HepG2 (cell line): Measurements from ENCODE around the gene ANKRD39. TPM values are rescaled to one million over a fixed set of nuclear protein-coding genes. Genes with fewer than 3 reads are reported as not detected.
A peak's percentile ranks its signal among the peaks of the same experiment; 100 is the strongest.

ENCODE experiments used
- ATAC-seq: fragments of 200-7000 bp; cut with Tn5 transposase; 3 replicates; pipeline ENCODE4 v1.9.1; 2020; ENCODE audit warnings: mild to moderate bottlenecking, moderate library complexity
- BruUV-seq: library from RNA; stranded (reverse); fragments of 400-500 nt; replicated peaks from 2 replicates; lab custom pipeline; 2021; lab: Mats Ljungman, UMichigan
- CTCF ChIA-PET: fragments of 300-600 bp; formaldehyde crosslinking; extraction: SDS; loops from one replicate; lab custom pipeline; 2021; ENCODE audit warnings: low total read pairs, inconsistent platforms, low intra/inter-chr PET ratio; lab: Yijun Ruan, JAX
- POLR2A ChIA-PET: fragments of 350-600 bp; sonication (Branson Sonifier 250); formaldehyde crosslinking; loops from one replicate; lab custom pipeline; 2020; ENCODE audit warnings: antibody characterized with exemption, inconsistent platforms; lab: Yijun Ruan, JAX
- DNase-seq: peaks from one replicate; pipeline ENCODE4 v3.0.0-alpha.2; 2015; ENCODE audit warnings: low spot score
- FAIRE-seq: peaks from 3 replicates; lab custom pipeline; 2011; peaks lifted over from hg19 to GRCh38; lab: Jason Lieb, UNC
- H2AFZ ChIP-seq: one replicate; pipeline ENCODE4 v1.6.1; 2011; ENCODE audit warnings: low read length, inconsistent platforms
- H3K27ac ChIP-seq: fragments of 300-600 bp; 3 replicates; pipeline ENCODE4 v1.8.0; 2011; ENCODE audit warnings: mixed run types, mild to moderate bottlenecking, mixed read lengths, low read length, inconsistent platforms; ENCODE audit not compliant: insufficient read depth; ENCODE audit errors: extremely low read length
- H3K27me3 ChIP-seq, 2 experiments: fragments of 200-600 bp in 1 of 2; 2 replicates in 1 of 2; 3 replicates in 1 of 2; pipeline versions ENCODE4 v1.6.0 to v1.8.0; 2011; ENCODE audit warnings: low read length in 2 of 2, mild to moderate bottlenecking in 2 of 2, moderate library complexity in 2 of 2, inconsistent platforms in 1 of 2; ENCODE audit not compliant: insufficient read depth in 2 of 2, control insufficient read depth in 1 of 2
- H3K36me3 ChIP-seq, 2 experiments: fragments of 200-600 bp in 1 of 2; replicated peaks in 1 of 2; 2 replicates in 1 of 2; 3 replicates in 1 of 2; pipeline versions ENCODE4 v1.5.1 to v1.8.0; 2011; ENCODE audit warnings: low read length in 2 of 2, inconsistent platforms in 1 of 2; ENCODE audit not compliant: insufficient read depth in 2 of 2, control insufficient read depth in 1 of 2
- H3K4me1 ChIP-seq: 2 replicates; pipeline ENCODE4 v1.5.1; 2012; ENCODE audit warnings: low read length, inconsistent platforms; ENCODE audit not compliant: insufficient read depth
- H3K4me2 ChIP-seq: 2 replicates; pipeline ENCODE4 v1.6.0; 2011; ENCODE audit warnings: low read depth, low read length, inconsistent platforms
- H3K4me3 ChIP-seq, 3 experiments: fragments of 200-600 bp in 1 of 3; sonication (generic), shearing (Covaris generic) in 1 of 3; replicated peaks in 1 of 3; 2 replicates each; pipeline ENCODE4 v1.5.1; 2011 to 2016; ENCODE audit warnings: low read length in 3 of 3, inconsistent platforms in 2 of 3, low read depth in 2 of 3, mild to moderate bottlenecking in 2 of 3, control low read depth in 1 of 3, mixed read lengths in 1 of 3; ENCODE audit not compliant: insufficient read depth in 1 of 3
- H3K79me2 ChIP-seq: one replicate; pipeline ENCODE4 v1.6.1; 2011; ENCODE audit warnings: low read length, inconsistent platforms; ENCODE audit not compliant: insufficient read depth
- H3K9ac ChIP-seq: 2 replicates; pipeline ENCODE4 v1.6.0; 2011; ENCODE audit warnings: mild to moderate bottlenecking, low read depth, low read length, inconsistent platforms; ENCODE audit not compliant: insufficient read depth
- H3K9me3 ChIP-seq: 2 replicates; pipeline ENCODE4 v1.5.1; 2012; ENCODE audit warnings: mild to moderate bottlenecking, low read length
- H4K20me1 ChIP-seq: 2 replicates; pipeline ENCODE4 v1.6.0; 2011; ENCODE audit warnings: inconsistent platforms, mild to moderate bottlenecking, low read length, moderate library complexity; ENCODE audit not compliant: insufficient read depth
- CHD4 ChIP-seq: fragments of 200-600 bp; sonication (generic); IDR thresholded peaks from 2 replicates; pipeline ENCODE4 v1.7.0; 2017; ENCODE audit warnings: mild to moderate bottlenecking, low read length, borderline replicate concordance
- ELK4 ChIP-seq: sonication (generic); formaldehyde crosslinking; IDR thresholded peaks from 2 replicates; pipeline ENCODE4 v1.9.0; 2021; ENCODE audit warnings: missing genetic modification reagents, borderline replicate concordance
- JDP2 ChIP-seq: sonication (generic); formaldehyde crosslinking; IDR thresholded peaks from 2 replicates; pipeline ENCODE4 v1.8.1; 2022; ENCODE audit warnings: missing genetic modification reagents, borderline replicate concordance
- MXI1 ChIP-seq: IDR thresholded peaks from 3 replicates; pipeline ENCODE4 v1.6.1; 2012; ENCODE audit warnings: low read depth, low read length, inconsistent platforms, borderline replicate concordance
- NR2F6 ChIP-seq, 2 experiments: IDR thresholded peaks; 2 replicates each; pipeline ENCODE4 v1.6.1; 2016; ENCODE audit warnings: antibody characterized with exemption in 1 of 2, mild to moderate bottlenecking in 1 of 2
- PHF5A ChIP-seq: IDR thresholded peaks from one replicate; pipeline ENCODE4 v1.6.1; 2018; ENCODE audit warnings: low read depth, missing genetic modification reagents; ENCODE audit not compliant: unreplicated experiment
- PRMT3 ChIP-seq: sonication (generic); formaldehyde crosslinking; IDR thresholded peaks from 2 replicates; pipeline ENCODE4 v1.8.1; 2022; ENCODE audit warnings: low read depth, mild to moderate bottlenecking, moderate library complexity, missing genetic modification reagents, borderline replicate concordance
- RXRA ChIP-seq: sonication (generic); formaldehyde crosslinking; IDR thresholded peaks from 2 replicates; pipeline ENCODE4 v1.5.1; 2020; ENCODE audit warnings: missing genetic modification reagents
- SPEN ChIP-seq: sonication (generic); formaldehyde crosslinking; IDR thresholded peaks from 2 replicates; pipeline ENCODE4 v1.5.1; 2020; ENCODE audit warnings: low read depth, mild to moderate bottlenecking, missing genetic modification reagents
- YY1 ChIP-seq: IDR thresholded peaks from 2 replicates; pipeline ENCODE4 v1.6.1; 2011; ENCODE audit warnings: low read length, low read depth, moderate library complexity, mild to moderate bottlenecking; ENCODE audit not compliant: insufficient read depth, insufficient replicate concordance
- ZFP36 ChIP-seq: fragments of 150-350 bp; IDR thresholded peaks from 2 replicates; pipeline ENCODE4 v1.6.1; 2018; ENCODE audit warnings: borderline replicate concordance, low read length, low read depth; ENCODE audit not compliant: partially characterized antibody
- ZNF124 ChIP-seq: sonication (generic); formaldehyde crosslinking; IDR thresholded peaks from 2 replicates; pipeline ENCODE4 v1.4.0; 2020; ENCODE audit warnings: missing genetic modification reagents
- ZNF530 ChIP-seq: sonication (generic); formaldehyde crosslinking; IDR thresholded peaks from 2 replicates; pipeline ENCODE4 v1.5.0; 2020; ENCODE audit warnings: low read depth, mild to moderate bottlenecking, missing genetic modification reagents
- ZNF7 ChIP-seq: IDR thresholded peaks from 2 replicates; pipeline ENCODE4 v1.6.1; 2016; ENCODE audit warnings: missing biosample characterization, missing genetic modification reagents
- ZNF772 ChIP-seq: sonication (generic); formaldehyde crosslinking; IDR thresholded peaks from 2 replicates; pipeline ENCODE4 v1.5.0; 2020; ENCODE audit warnings: mild to moderate bottlenecking, missing genetic modification reagents
- WGBS: methylation state at CpG from one replicate; pipeline ENCODE4 v1.1.6; 2017; ENCODE audit warnings: low lambda C conversion rate; 5-methylcytosine and 5-hydroxymethylcytosine counted together
- in situ Hi-C: cut with HindIII; loops from 2 replicates; pipeline ENCODE4 v1.10.0; 2017; ENCODE audit warnings: low pct_unique_long_range_greater_than_20kb; ENCODE audit not compliant: extremely low pct_ligation_motif_present
- intact Hi-C: fragments of 100-400 bp; cut with micrococcal nuclease; formaldehyde crosslinking; loops from one replicate; pipeline ENCODE4 v1.10.0; 2022; ENCODE audit not compliant: unreplicated experiment
- polyA plus RNA-seq, 8 experiments: library from polyadenylated mRNA; depleted of rRNA in 3 of 8; stranded (reverse) in 7 of 8; unstranded in 1 of 8; fragments of >200 nt; fragmentation: Illumina TruSeq in 4 of 8; extraction: Trizol in 4 of 8; gene quantifications; 2 replicates each; pipeline versions ENCODE4 v1.2.1 to v1.2.3, GENCODE V29; 2011 to 2016; ENCODE audit warnings: low read depth in 4 of 8, missing spikeins in 1 of 8, mixed read lengths in 1 of 8; ENCODE audit not compliant: insufficient read depth in 1 of 8
- total RNA-seq, 5 experiments: library from RNA; depleted of rRNA; stranded (reverse); fragments of >200 nt; fragmentation: Illumina TruSeq; extraction: Trizol; gene quantifications; 2 replicates each; pipeline ENCODE4 v1.2.3, GENCODE V29; 2016; ENCODE audit warnings: low read depth in 1 of 5
- TF ChIP-seq, protein P1 (sequence below): sonication (generic); formaldehyde crosslinking; conservative IDR thresholded peaks from 2 replicates; pipeline ENCODE4 v1.8.1; 2023; ENCODE audit warnings: missing genetic modification reagents
- TF ChIP-seq, protein P2 (sequence below): sonication (generic); formaldehyde crosslinking; IDR thresholded peaks from 2 replicates; pipeline ENCODE4 v1.4.0; 2020; ENCODE audit warnings: mild to moderate bottlenecking, missing genetic modification reagents

ANKRD39 gene
- total and polyA plus RNA-seq, 2 of the 13 experiments (the other 11 are each of a cell fraction or from before 2014, with no cell fraction given): 23.2 to 24.8 TPM

DNA sequence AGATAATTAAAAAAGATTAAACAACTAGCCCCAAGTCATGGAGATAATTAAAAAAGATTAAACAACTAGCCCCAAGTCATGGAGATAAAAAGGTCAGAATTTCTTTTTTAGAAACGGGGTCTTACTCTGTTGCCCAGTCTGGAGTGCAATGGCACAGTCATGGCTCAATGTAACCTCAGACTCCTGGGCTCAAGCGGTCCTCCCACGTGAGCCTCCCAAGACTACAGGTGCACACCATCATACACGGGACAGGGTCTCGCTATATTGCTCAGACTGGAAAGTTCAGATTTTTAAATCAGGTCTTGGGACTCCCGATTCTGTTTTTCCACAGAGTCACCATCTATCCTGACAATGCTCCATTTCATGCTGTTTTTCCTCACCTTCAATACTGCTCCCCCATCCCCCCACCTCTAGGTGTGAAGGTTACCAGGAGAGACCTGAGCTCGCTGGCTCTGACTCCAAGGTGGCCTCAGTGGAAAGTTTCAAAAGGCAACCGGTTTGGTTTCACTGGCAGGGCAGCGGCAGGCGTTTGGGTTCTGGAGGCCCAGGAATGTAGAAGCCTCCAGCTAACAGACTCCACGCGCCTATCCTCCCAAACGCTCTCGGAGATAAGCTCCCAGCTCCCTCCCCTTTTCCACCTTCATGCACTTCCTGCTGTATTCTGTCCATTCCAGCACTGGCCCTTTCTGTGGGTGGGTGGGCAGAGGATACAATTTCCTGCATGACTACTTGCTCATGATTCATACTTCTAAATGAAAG is 15.0 kb upstream of the ANKRD39 start:
- DNase-seq (no peak), ATAC-seq (no peak), FAIRE-seq (no peak)
- Histone ChIP-seq H2AFZ (no peak overlapping the region), H4K20me1 (no peaks in the 10 kb centered on the region), H3K36me3 (no peaks in the 10 kb centered on the region), H3K79me2 (peaks cover 7% of the 10 kb centered on the region), H3K4me3 (no peak overlapping the region), H3K27ac (no peak overlapping the region), H3K4me1 (peaks cover 18% of the 10 kb centered on the region), H3K27me3 (peaks cover 20 to 61% of the 10 kb centered on the region in 2 experiments), H3K4me2 (peak overlapping the region; percentile 1; the same call in 1 of the 2 replicates), H3K9ac (no peak overlapping the region), H3K9me3 (no peaks in the 10 kb centered on the region)
- ChIA-PET POLR2A (interaction anchor here (0.7 to 3.1 kb wide), 3 partner anchors 11 to 93 kb away, joined by 3 to 17 read pairs (median 3); partner anchors contain the start of gene ANKRD39), CTCF (no interaction called here)
- BruUV-seq: no TSS peak
- intact Hi-C loops (no loop called here), in situ Hi-C loops (no loop called here)
- WGBS: 29% methylated on average over 14 of the region's 14 CpGs
- TF ChIP-seq, protein P1, sequence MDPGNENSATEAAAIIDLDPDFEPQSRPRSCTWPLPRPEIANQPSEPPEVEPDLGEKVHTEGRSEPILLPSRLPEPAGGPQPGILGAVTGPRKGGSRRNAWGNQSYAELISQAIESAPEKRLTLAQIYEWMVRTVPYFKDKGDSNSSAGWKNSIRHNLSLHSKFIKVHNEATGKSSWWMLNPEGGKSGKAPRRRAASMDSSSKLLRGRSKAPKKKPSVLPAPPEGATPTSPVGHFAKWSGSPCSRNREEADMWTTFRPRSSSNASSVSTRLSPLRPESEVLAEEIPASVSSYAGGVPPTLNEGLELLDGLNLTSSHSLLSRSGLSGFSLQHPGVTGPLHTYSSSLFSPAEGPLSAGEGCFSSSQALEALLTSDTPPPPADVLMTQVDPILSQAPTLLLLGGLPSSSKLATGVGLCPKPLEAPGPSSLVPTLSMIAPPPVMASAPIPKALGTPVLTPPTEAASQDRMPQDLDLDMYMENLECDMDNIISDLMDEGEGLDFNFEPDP (CRISPR knock-in tag): no peak
- TF ChIP-seq RXRA (CRISPR knock-in tag) (no peak), PHF5A (no peak), ZNF7 (CRISPR knock-in tag) (peak; percentile 55), PRMT3 (no peak), ZNF530 (CRISPR knock-in tag) (no peak), NR2F6 (IDR thresholded peaks at IDR 0.05) (no peak), NR2F6 (CRISPR knock-in tag; IDR thresholded peaks at IDR 0.05) (no peak), MXI1 (no peak), ZNF124 (CRISPR knock-in tag) (no peak), YY1 (no peak), CHD4 (no peak), SPEN (CRISPR knock-in tag) (no peak), ELK4 (CRISPR knock-in tag) (no peak), ZFP36 (no peak), JDP2 (CRISPR knock-in tag) (no peak), ZNF772 (CRISPR knock-in tag) (no peak)
- TF ChIP-seq, protein P2, sequence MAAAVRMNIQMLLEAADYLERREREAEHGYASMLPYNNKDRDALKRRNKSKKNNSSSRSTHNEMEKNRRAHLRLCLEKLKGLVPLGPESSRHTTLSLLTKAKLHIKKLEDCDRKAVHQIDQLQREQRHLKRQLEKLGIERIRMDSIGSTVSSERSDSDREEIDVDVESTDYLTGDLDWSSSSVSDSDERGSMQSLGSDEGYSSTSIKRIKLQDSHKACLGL (CRISPR knock-in tag): no peak
